Thymus (tissue), 11 donors: ENCODE results near the gene PAFAH1B2. TPM values are rescaled to one million over a fixed set of nuclear protein-coding genes. Genes with fewer than 3 reads are reported as not detected.

Source experiments
- DNase-seq, 9 donors: peaks; one replicate each; pipeline ENCODE4 v3.0.0-alpha.2; 2013; ENCODE audit warnings: low spot score in 9 of 9, low read depth in 6 of 9, missing footprints in 1 of 9
- H3K27ac ChIP-seq, 2 donors: one replicate each; pipeline ENCODE4 v1.5.1; 2013; ENCODE audit warnings: control low read depth in 1 of 2, low read depth in 1 of 2, low read length in 1 of 2, mild to moderate bottlenecking in 1 of 2, moderate library complexity in 1 of 2
- H3K27me3 ChIP-seq, 2 donors: one replicate each; pipeline ENCODE4 v1.5.1; 2013; ENCODE audit warnings: low read length in 1 of 2; ENCODE audit not compliant: control insufficient read depth in 2 of 2, insufficient read depth in 1 of 2
- H3K36me3 ChIP-seq, 2 donors: one replicate each; pipeline ENCODE4 v1.5.1; 2013; ENCODE audit warnings: low read length in 1 of 2, mild to moderate bottlenecking in 1 of 2, moderate library complexity in 1 of 2; ENCODE audit not compliant: control insufficient read depth in 2 of 2, insufficient read depth in 2 of 2
- H3K4me1 ChIP-seq, 2 donors: one replicate each; pipeline ENCODE4 v1.5.1; 2013; ENCODE audit warnings: low read length in 2 of 2; ENCODE audit not compliant: control insufficient read depth in 2 of 2, insufficient read depth in 2 of 2
- H3K4me3 ChIP-seq, 2 donors: one replicate each; pipeline ENCODE4 v1.5.1; 2013; ENCODE audit warnings: low read length in 2 of 2, control low read depth in 1 of 2, mild to moderate bottlenecking in 1 of 2
- H3K9me3 ChIP-seq, 2 donors: one replicate each; pipeline ENCODE4 v1.5.1; 2013; ENCODE audit warnings: low read length in 1 of 2, mild to moderate bottlenecking in 1 of 2; ENCODE audit not compliant: control insufficient read depth in 2 of 2, insufficient read depth in 1 of 2
- WGBS: extraction: QIAGEN DNeasy Blood & Tissue Kit; methylation state at CpG from one replicate; pipeline ENCODE4 v1.1.7; 2013; 5-methylcytosine and 5-hydroxymethylcytosine counted together
- polyA plus RNA-seq: library from polyadenylated mRNA; stranded (reverse); fragments of 200-250 nt; gene quantifications from one replicate; pipeline ENCODE4 v1.2.3, GENCODE V29; 2013
- total RNA-seq: library from RNA; stranded (reverse); fragments of 120-200 nt; gene quantifications from one replicate; pipeline ENCODE4 v1.2.4, GENCODE V29; 2013
- donor health status: healthy.

PAFAH1B2 gene
- total and polyA plus RNA-seq, 2 donors: 35.2 to 41.9 TPM

- DNase-seq: no peak
- H3K27ac ChIP-seq: no peak overlapping the region
- peaks cover 8 to 11% of the 10 kb centered on the region in 2 donors for H3K36me3 ChIP-seq
- H3K4me3 ChIP-seq: no peak overlapping the region
- H3K4me1 ChIP-seq: peaks cover 10 to 26% of the 10 kb centered on the region in 2 donors
- no peaks in the 10 kb centered on the region for H3K9me3 ChIP-seq
- H3K27me3 ChIP-seq: no peaks in the 10 kb centered on the region
- 98% methylated on average over 1 of the region's 1 CpG for WGBS
Measured at GRCh38 chr11:117176186-117176585, 32.1 kb downstream of the PAFAH1B2 start.

GRCh38 chr11:117177534-117178209, 33.6 kb downstream of the PAFAH1B2 start:
- H3K4me3 ChIP-seq: peak overlapping the region; percentile 42 to 78
- peak overlapping the region in 1 of 2 donors; percentile 60 for H3K27ac ChIP-seq
- DNase-seq: no peak
- 97% methylated on average over 10 of the region's 10 CpGs for WGBS
- H3K36me3 ChIP-seq: peaks cover 0 to 7% of the 10 kb centered on the region in 2 donors
- no peaks in the 10 kb centered on the region for H3K9me3 ChIP-seq
- H3K27me3 ChIP-seq: no peaks in the 10 kb centered on the region
- H3K4me1 ChIP-seq: peaks cover 10 to 24% of the 10 kb centered on the region in 2 donors

GRCh38 chr11:117178210-117179034, 34.3 kb downstream of the PAFAH1B2 start, which contains the start of gene SIDT2:
Gene SIDT2, plus strand, starts transcription at chr11:117178743. Its CDS starts 521 bp downstream, at chr11:117179264.
- DNase-seq: peak; percentile 84 to 96 (median 89)
- peak within 1 kb of the TSS; percentile 60 to 89 for H3K27ac ChIP-seq
- no peaks in the 10 kb centered on the region for H3K9me3 ChIP-seq
- H3K4me3 ChIP-seq: peak within 1 kb of the TSS; percentile 78 to 95
- peaks cover 10 to 24% of the 10 kb centered on the region in 2 donors for H3K4me1 ChIP-seq
- H3K27me3 ChIP-seq: no peaks in the 10 kb centered on the region
- WGBS: 3% methylated on average over 51 of the region's 51 CpGs
- peaks cover 0 to 7% of the 10 kb centered on the region in 2 donors for H3K36me3 ChIP-seq

GRCh38 chr11:117179048-117179999, 35.2 kb downstream of the PAFAH1B2 start:
- Histone ChIP-seq H3K27me3 (no peaks in the 10 kb centered on the region), H3K9me3 (no peaks in the 10 kb centered on the region), H3K4me3 (peak overlapping the region; percentile 78 to 95), H3K27ac (peak overlapping the region; percentile 47 to 89), H3K36me3 (peaks cover 3 to 7% of the 10 kb centered on the region in 2 donors), H3K4me1 (peaks cover 10 to 24% of the 10 kb centered on the region in 2 donors)
- WGBS: 2% methylated on average over 39 of the region's 39 CpGs
- DNase-seq: peak in 4 of 9 donors; percentile 19 to 50 (median 29)

- Histone ChIP-seq H3K27me3 (no peaks in the 10 kb centered on the region), H3K4me3 (peak overlapping the region in 1 of 2 donors; percentile 95), H3K4me1 (peaks cover 10 to 24% of the 10 kb centered on the region in 2 donors), H3K36me3 (peaks cover 3 to 7% of the 10 kb centered on the region in 2 donors), H3K27ac (peak overlapping the region in 1 of 2 donors; percentile 68), H3K9me3 (no peaks in the 10 kb centered on the region)
- no peak for DNase-seq
- 19% methylated on average over 4 of the region's 4 CpGs for WGBS
Measured at GRCh38 chr11:117180020-117180419, 35.9 kb downstream of the PAFAH1B2 start.

GRCh38 chr11:117180661-117181585, 36.8 kb downstream of the PAFAH1B2 start:
- Histone ChIP-seq H3K36me3 (peaks cover 3 to 9% of the 10 kb centered on the region in 2 donors), H3K4me1 (peaks cover 10 to 24% of the 10 kb centered on the region in 2 donors), H3K4me3 (no peak overlapping the region), H3K27ac (peak overlapping the region in 1 of 2 donors; percentile 13), H3K9me3 (no peaks in the 10 kb centered on the region), H3K27me3 (no peaks in the 10 kb centered on the region)
- 64% methylated on average over 22 of the region's 22 CpGs for WGBS
- peak in 7 of 9 donors; percentile 29 to 72 (median 45) for DNase-seq

GRCh38 chr11:117181586-117182550, 37.8 kb downstream of the PAFAH1B2 start:
- Histone ChIP-seq H3K36me3 (peaks cover 3 to 7% of the 10 kb centered on the region in 2 donors), H3K4me1 (peaks cover 10 to 24% of the 10 kb centered on the region in 2 donors), H3K27me3 (no peaks in the 10 kb centered on the region), H3K9me3 (no peaks in the 10 kb centered on the region), H3K27ac (no peak overlapping the region), H3K4me3 (no peak overlapping the region)
- 98% methylated on average over 22 of the region's 22 CpGs for WGBS
- no peak for DNase-seq
